Measurements from ENCODE around the gene MTUS2. TPM values are rescaled to one million over a fixed set of nuclear protein-coding genes. Genes with fewer than 3 reads are reported as not detected.

MTUS2 gene
- total and polyA plus RNA-seq, 2 experiments from 2014 or later = 0.27 to 0.38 TPM

DNA sequence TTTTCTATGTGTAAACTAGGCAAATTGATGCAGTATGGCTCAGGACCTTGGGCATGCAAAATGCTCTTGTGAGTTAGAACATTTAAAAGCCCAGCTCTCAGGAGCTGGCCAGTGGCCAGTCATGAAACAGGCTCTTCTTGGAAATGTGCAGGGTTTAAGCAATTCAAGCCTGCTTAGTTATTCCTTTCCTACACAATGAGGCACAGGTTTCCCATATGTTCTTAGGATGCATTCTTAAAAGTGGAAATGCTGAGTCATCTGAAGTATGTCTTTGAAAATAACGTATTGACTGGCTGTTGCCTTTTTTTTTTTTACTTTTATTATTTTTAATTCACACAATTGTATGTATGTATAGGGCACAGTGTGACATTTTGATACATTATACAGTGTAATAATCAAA lies 474.7 kb downstream of the MTUS2 start:
- H3K9me3 Mint-ChIP-seq = peaks cover 6% of the 10 kb centered on the region; the same call in 2 of the 3 replicates
- H3K27me3 Mint-ChIP-seq (ENCODE audit: insufficient read depth, low read depth, poor library complexity) = no peaks in the 10 kb centered on the region
- Histone ChIP-seq H3F3A (replicated peaks; ENCODE audit: low read depth) (no peaks in the 10 kb centered on the region), H3K36me3 (ENCODE audit: insufficient read depth) (no peaks in the 10 kb centered on the region), H3K27me3 (ENCODE audit: insufficient read depth) (no peaks in the 10 kb centered on the region), H4K20me1 (replicated peaks; ENCODE audit: insufficient read depth) (no peaks in the 10 kb centered on the region), H3K9me2 (ENCODE audit: insufficient read depth) (peaks cover 5% of the 10 kb centered on the region; the same call in 1 of the 2 replicates), H3K4me1 (ENCODE audit: insufficient read depth) (peaks cover under 1% of the 10 kb centered on the region; the same call in 1 of the 2 replicates), H3K4me3 (no peak overlapping the region), H3K79me2 (replicated peaks; ENCODE audit: insufficient read depth) (no peaks in the 10 kb centered on the region), H3K4me2 (no peak overlapping the region), H3K27ac (ENCODE audit: low read depth) (no peak overlapping the region), H2AFZ (no peak overlapping the region)
- H3K4me1 Mint-ChIP-seq = peaks cover 8% of the 10 kb centered on the region; the same call in 2 of the 3 replicates
- H3K27ac Mint-ChIP-seq = no peak overlapping the region
- TF ChIP-seq EZH2 (IDR thresholded peaks at IDR 0.05; ENCODE audit: low read depth, unreplicated experiment) = no peak
- TF ChIP-seq STAT1 (IDR thresholded peaks at IDR 0.05; ENCODE audit: unreplicated experiment) = no peak
- TF ChIP-seq ZNF114 (CRISPR knock-in tag; IDR thresholded peaks at IDR 0.05) = no peak
- no peak for TF ChIP-seq POLR2AphosphoS5 (IDR thresholded peaks at IDR 0.05; ENCODE audit: low read depth)
- TF ChIP-seq, protein P1, sequence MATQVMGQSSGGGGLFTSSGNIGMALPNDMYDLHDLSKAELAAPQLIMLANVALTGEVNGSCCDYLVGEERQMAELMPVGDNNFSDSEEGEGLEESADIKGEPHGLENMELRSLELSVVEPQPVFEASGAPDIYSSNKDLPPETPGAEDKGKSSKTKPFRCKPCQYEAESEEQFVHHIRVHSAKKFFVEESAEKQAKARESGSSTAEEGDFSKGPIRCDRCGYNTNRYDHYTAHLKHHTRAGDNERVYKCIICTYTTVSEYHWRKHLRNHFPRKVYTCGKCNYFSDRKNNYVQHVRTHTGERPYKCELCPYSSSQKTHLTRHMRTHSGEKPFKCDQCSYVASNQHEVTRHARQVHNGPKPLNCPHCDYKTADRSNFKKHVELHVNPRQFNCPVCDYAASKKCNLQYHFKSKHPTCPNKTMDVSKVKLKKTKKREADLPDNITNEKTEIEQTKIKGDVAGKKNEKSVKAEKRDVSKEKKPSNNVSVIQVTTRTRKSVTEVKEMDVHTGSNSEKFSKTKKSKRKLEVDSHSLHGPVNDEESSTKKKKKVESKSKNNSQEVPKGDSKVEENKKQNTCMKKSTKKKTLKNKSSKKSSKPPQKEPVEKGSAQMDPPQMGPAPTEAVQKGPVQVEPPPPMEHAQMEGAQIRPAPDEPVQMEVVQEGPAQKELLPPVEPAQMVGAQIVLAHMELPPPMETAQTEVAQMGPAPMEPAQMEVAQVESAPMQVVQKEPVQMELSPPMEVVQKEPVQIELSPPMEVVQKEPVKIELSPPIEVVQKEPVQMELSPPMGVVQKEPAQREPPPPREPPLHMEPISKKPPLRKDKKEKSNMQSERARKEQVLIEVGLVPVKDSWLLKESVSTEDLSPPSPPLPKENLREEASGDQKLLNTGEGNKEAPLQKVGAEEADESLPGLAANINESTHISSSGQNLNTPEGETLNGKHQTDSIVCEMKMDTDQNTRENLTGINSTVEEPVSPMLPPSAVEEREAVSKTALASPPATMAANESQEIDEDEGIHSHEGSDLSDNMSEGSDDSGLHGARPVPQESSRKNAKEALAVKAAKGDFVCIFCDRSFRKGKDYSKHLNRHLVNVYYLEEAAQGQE (IDR thresholded peaks at IDR 0.05; ENCODE audit: unreplicated experiment) = no peak
- TF ChIP-seq, protein P2, sequence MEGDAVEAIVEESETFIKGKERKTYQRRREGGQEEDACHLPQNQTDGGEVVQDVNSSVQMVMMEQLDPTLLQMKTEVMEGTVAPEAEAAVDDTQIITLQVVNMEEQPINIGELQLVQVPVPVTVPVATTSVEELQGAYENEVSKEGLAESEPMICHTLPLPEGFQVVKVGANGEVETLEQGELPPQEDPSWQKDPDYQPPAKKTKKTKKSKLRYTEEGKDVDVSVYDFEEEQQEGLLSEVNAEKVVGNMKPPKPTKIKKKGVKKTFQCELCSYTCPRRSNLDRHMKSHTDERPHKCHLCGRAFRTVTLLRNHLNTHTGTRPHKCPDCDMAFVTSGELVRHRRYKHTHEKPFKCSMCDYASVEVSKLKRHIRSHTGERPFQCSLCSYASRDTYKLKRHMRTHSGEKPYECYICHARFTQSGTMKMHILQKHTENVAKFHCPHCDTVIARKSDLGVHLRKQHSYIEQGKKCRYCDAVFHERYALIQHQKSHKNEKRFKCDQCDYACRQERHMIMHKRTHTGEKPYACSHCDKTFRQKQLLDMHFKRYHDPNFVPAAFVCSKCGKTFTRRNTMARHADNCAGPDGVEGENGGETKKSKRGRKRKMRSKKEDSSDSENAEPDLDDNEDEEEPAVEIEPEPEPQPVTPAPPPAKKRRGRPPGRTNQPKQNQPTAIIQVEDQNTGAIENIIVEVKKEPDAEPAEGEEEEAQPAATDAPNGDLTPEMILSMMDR (conservative IDR thresholded peaks at IDR 0.05; ENCODE audit: low read depth in 2 of 2) = no peak
- TF ChIP-seq ZNF331 (CRISPR knock-in tag; IDR thresholded peaks at IDR 0.05; ENCODE audit: low read depth) = no peak
- TF ChIP-seq NANOG (IDR thresholded peaks at IDR 0.05; ENCODE audit: borderline replicate concordance) = no peak
- no peak for TF ChIP-seq JUNB (IDR thresholded peaks at IDR 0.05; ENCODE audit: unreplicated experiment)
- TF ChIP-seq, protein P3, sequence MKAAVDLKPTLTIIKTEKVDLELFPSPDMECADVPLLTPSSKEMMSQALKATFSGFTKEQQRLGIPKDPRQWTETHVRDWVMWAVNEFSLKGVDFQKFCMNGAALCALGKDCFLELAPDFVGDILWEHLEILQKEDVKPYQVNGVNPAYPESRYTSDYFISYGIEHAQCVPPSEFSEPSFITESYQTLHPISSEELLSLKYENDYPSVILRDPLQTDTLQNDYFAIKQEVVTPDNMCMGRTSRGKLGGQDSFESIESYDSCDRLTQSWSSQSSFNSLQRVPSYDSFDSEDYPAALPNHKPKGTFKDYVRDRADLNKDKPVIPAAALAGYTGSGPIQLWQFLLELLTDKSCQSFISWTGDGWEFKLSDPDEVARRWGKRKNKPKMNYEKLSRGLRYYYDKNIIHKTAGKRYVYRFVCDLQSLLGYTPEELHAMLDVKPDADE (IDR thresholded peaks at IDR 0.05) = no peak
- peaks cover 6% of the 10 kb centered on the region; the same call in 1 of the 3 replicates for H3K36me3 Mint-ChIP-seq (ENCODE audit: low read depth)
- ATAC-seq = no peak
- no peak for DNase-seq (ENCODE audit: low spot score)
- H3K4me3 Mint-ChIP-seq = no peak overlapping the region
